ENCODE data around the gene ITK. TPM values are rescaled to one million over a fixed set of nuclear protein-coding genes. Genes with fewer than 3 reads are reported as not detected.

ITK gene
- total and polyA plus RNA-seq, 2 donors from 2014 or later: 0.11 to 14.0 TPM

DNA sequence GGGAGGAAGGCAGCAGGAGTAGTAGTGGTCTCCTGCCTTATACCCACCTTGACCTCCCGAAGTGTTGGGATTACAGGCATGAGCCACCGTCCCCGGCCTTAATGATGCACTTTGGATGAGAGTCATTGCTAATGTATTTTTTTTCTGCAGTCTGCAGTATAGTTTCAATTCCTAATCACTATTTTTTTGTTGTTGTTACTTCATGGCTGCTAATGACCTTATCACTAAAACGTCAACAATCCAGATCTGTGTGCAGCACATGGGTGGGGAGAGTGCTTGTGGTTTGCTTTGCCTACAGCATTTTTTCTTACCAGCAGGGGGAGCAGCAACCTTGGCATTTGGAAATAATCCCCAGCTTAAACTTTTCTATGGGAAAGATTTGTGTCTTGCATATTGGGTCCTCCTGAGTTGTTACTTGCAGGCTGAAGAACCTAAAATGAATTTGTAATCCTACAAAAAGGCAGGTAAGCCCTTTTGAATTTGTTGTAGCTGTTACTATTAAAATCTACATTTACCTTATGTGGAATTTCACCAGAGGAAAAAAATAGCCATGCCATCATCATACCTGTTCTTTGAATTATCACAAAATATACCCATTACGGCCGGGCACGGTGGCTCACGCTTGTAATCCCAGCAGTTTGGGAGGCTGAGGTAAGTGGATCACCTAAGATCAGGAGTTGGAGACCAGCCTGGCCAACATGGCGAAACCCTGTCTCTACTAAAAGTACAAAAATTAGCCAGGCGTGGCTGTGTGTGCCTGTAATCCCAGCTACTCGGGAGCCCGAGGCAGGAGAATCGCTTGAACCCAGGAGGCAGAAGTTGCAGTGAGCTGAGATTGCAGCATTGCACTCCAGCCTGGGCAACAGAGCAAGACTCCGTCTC lies 31.7 kb upstream of the ITK start:
- H3K9ac ChIP-seq (ENCODE audit: low read length in 3 of 3): no peak overlapping the region
- H3K36me3 ChIP-seq (ENCODE audit: control insufficient read depth in 2 of 3, insufficient read depth in 3 of 3, low read length in 3 of 3): no peaks in the 10 kb centered on the region
- H3K4me3 ChIP-seq (ENCODE audit: low read length in 3 of 3): no peak overlapping the region
- H3K4me1 ChIP-seq (ENCODE audit: control insufficient read depth in 2 of 3, insufficient read depth in 2 of 3, low read depth in 1 of 3, low read length in 3 of 3): no peaks in the 10 kb centered on the region
- FAIRE-seq (peak; percentile 47), DNase-seq (peak in 4 of 5 donors; percentile 62 to 89 (median 81))
- H3K9me3 ChIP-seq (ENCODE audit: control insufficient read depth in 2 of 3, insufficient read depth in 1 of 3, low read length in 3 of 3): no peaks in the 10 kb centered on the region
- TF ChIP-seq, protein P1, sequence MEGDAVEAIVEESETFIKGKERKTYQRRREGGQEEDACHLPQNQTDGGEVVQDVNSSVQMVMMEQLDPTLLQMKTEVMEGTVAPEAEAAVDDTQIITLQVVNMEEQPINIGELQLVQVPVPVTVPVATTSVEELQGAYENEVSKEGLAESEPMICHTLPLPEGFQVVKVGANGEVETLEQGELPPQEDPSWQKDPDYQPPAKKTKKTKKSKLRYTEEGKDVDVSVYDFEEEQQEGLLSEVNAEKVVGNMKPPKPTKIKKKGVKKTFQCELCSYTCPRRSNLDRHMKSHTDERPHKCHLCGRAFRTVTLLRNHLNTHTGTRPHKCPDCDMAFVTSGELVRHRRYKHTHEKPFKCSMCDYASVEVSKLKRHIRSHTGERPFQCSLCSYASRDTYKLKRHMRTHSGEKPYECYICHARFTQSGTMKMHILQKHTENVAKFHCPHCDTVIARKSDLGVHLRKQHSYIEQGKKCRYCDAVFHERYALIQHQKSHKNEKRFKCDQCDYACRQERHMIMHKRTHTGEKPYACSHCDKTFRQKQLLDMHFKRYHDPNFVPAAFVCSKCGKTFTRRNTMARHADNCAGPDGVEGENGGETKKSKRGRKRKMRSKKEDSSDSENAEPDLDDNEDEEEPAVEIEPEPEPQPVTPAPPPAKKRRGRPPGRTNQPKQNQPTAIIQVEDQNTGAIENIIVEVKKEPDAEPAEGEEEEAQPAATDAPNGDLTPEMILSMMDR (IDR thresholded peaks at IDR 0.05; ENCODE audit: borderline replicate concordance, extremely low read depth, insufficient read depth): peak; percentile 86
- H3K27ac ChIP-seq (ENCODE audit: low read depth in 2 of 2, low read length in 2 of 2): no peak overlapping the region
- intact Hi-C loops (cut with DNase I): no loop called here
- H3K27me3 ChIP-seq (ENCODE audit: control insufficient read depth, insufficient read depth, low read length): no peaks in the 10 kb centered on the region

DNA sequence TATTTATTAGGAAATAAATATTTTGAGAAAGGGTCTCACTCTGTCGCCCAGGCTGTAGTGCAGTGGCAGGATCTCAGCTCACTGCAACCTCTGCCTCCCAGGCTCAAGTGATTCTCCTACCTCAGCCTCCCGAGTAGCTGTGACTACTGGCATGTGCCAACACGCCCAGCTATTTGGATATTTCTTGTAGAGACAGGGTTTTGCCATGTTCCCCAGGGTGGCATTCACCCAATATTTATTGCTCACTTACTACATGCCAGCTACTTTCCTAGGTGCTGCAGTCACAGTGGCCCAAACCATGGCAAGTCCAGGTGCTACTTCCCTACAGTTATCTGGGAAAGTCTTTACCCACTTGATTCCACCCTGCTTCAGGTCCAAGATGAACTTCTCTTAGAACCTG lies 29.6 kb upstream of the ITK start:
- Histone ChIP-seq H3K27ac (ENCODE audit: low read depth in 2 of 2, low read length in 2 of 2) (no peak overlapping the region), H3K36me3 (ENCODE audit: control insufficient read depth in 2 of 3, insufficient read depth in 3 of 3, low read length in 3 of 3) (no peaks in the 10 kb centered on the region), H3K9ac (ENCODE audit: low read length in 3 of 3) (no peak overlapping the region), H3K27me3 (ENCODE audit: control insufficient read depth, insufficient read depth, low read length) (no peaks in the 10 kb centered on the region), H3K4me3 (ENCODE audit: low read length in 3 of 3) (no peak overlapping the region), H3K4me1 (ENCODE audit: control insufficient read depth in 2 of 3, insufficient read depth in 2 of 3, low read depth in 1 of 3, low read length in 3 of 3) (no peaks in the 10 kb centered on the region), H3K9me3 (ENCODE audit: control insufficient read depth in 2 of 3, insufficient read depth in 1 of 3, low read length in 3 of 3) (no peaks in the 10 kb centered on the region)
- TF ChIP-seq, protein P1 (IDR thresholded peaks at IDR 0.05; ENCODE audit: borderline replicate concordance, extremely low read depth, insufficient read depth): no peak
- intact Hi-C loops (cut with DNase I): no loop called here
- FAIRE-seq: no peak
- no peak for DNase-seq

GRCh38 chr5:157155297-157155696 lies 25.3 kb upstream of the ITK start:
- FAIRE-seq: no peak

More at GRCh38 chr5:157155297-157155696, 25.3 kb upstream of the ITK start:
- Histone ChIP-seq H3K9me3 (ENCODE audit: control insufficient read depth in 2 of 3, insufficient read depth in 1 of 3, low read length in 3 of 3) (no peaks in the 10 kb centered on the region), H3K27me3 (ENCODE audit: control insufficient read depth, insufficient read depth, low read length) (no peaks in the 10 kb centered on the region), H3K36me3 (ENCODE audit: control insufficient read depth in 2 of 3, insufficient read depth in 3 of 3, low read length in 3 of 3) (no peaks in the 10 kb centered on the region), H3K4me1 (ENCODE audit: control insufficient read depth in 2 of 3, insufficient read depth in 2 of 3, low read depth in 1 of 3, low read length in 3 of 3) (no peaks in the 10 kb centered on the region), H3K9ac (ENCODE audit: low read length in 3 of 3) (no peak overlapping the region), H3K4me3 (ENCODE audit: low read length in 3 of 3) (no peak overlapping the region), H3K27ac (ENCODE audit: low read depth in 2 of 2, low read length in 2 of 2) (no peak overlapping the region)
- intact Hi-C loops (cut with DNase I): no loop called here
- TF ChIP-seq, protein P1 (IDR thresholded peaks at IDR 0.05; ENCODE audit: borderline replicate concordance, extremely low read depth, insufficient read depth): no peak
- no peak for DNase-seq
